ENCODE results near the gene FGF12.

FGF12 gene

GRCh38 chr3:192194085-192194484 lies 533.3 kb downstream of the FGF12 start:
- H3K79me2 ChIP-seq = no peaks in the 10 kb centered on the region

GRCh38 chr3:192188218-192188835 lies 539.0 kb downstream of the FGF12 start:
- Histone ChIP-seq H3K27ac (no peak overlapping the region), H2AFZ (no peak overlapping the region), H3K79me2 (no peaks in the 10 kb centered on the region), H3K9ac (no peak overlapping the region), H3K4me3 (ENCODE audit: low read depth, low read length) (no peak overlapping the region), H3K36me3 (ENCODE audit: control insufficient read depth, insufficient read depth, low read length) (no peaks in the 10 kb centered on the region), H3K9me3 (ENCODE audit: control insufficient read depth, low read length) (no peaks in the 10 kb centered on the region), H3K4me1 (no peaks in the 10 kb centered on the region), H3K4me2 (ENCODE audit: low read length) (no peak overlapping the region), H3K27me3 (ENCODE audit: control insufficient read depth, insufficient read depth, low read length) (no peaks in the 10 kb centered on the region)
- peak; percentile 40 for TF ChIP-seq CTCF (IDR thresholded peaks at IDR 0.05)

More at GRCh38 chr3:192194085-192194484, 533.3 kb downstream of the FGF12 start:
- H3K4me3 ChIP-seq (ENCODE audit: low read depth, low read length) = no peak overlapping the region
- H2AFZ ChIP-seq = no peak overlapping the region
- H3K4me1 ChIP-seq = no peaks in the 10 kb centered on the region
- H3K36me3 ChIP-seq (ENCODE audit: control insufficient read depth, insufficient read depth, low read length) = no peaks in the 10 kb centered on the region
- H3K27ac ChIP-seq = no peak overlapping the region
- H3K27me3 ChIP-seq (ENCODE audit: control insufficient read depth, insufficient read depth, low read length) = no peaks in the 10 kb centered on the region
- no peak overlapping the region for H3K4me2 ChIP-seq (ENCODE audit: low read length)
- no peaks in the 10 kb centered on the region for H3K9me3 ChIP-seq (ENCODE audit: control insufficient read depth, low read length)
- H3K9ac ChIP-seq = no peak overlapping the region
- no peak for TF ChIP-seq CTCF (IDR thresholded peaks at IDR 0.05)

- no peaks in the 10 kb centered on the region for H3K4me1 ChIP-seq
- H3K9ac ChIP-seq = no peak overlapping the region
- no peak for TF ChIP-seq CTCF (IDR thresholded peaks at IDR 0.05)
- no peaks in the 10 kb centered on the region for H3K79me2 ChIP-seq
- no peak overlapping the region for H3K4me3 ChIP-seq (ENCODE audit: low read depth, low read length)
- H3K9me3 ChIP-seq (ENCODE audit: control insufficient read depth, low read length) = no peaks in the 10 kb centered on the region
- H3K27ac ChIP-seq = no peak overlapping the region
- no peaks in the 10 kb centered on the region for H3K36me3 ChIP-seq (ENCODE audit: control insufficient read depth, insufficient read depth, low read length)
- H3K4me2 ChIP-seq (ENCODE audit: low read length) = no peak overlapping the region
- no peak overlapping the region for H2AFZ ChIP-seq
- H3K27me3 ChIP-seq (ENCODE audit: control insufficient read depth, insufficient read depth, low read length) = no peaks in the 10 kb centered on the region
Observed at GRCh38 chr3:192187485-192188051, 539.8 kb downstream of the FGF12 start.

- Histone ChIP-seq H3K4me3 (ENCODE audit: low read depth, low read length) (no peak overlapping the region), H3K4me1 (no peaks in the 10 kb centered on the region), H3K27me3 (ENCODE audit: control insufficient read depth, insufficient read depth, low read length) (no peaks in the 10 kb centered on the region), H3K4me2 (ENCODE audit: low read length) (no peak overlapping the region), H3K9me3 (ENCODE audit: control insufficient read depth, low read length) (no peaks in the 10 kb centered on the region), H3K36me3 (ENCODE audit: control insufficient read depth, insufficient read depth, low read length) (no peaks in the 10 kb centered on the region), H3K9ac (no peak overlapping the region), H2AFZ (no peak overlapping the region), H3K27ac (no peak overlapping the region), H3K79me2 (no peaks in the 10 kb centered on the region)
- no peak for TF ChIP-seq CTCF (IDR thresholded peaks at IDR 0.05)
Observed at GRCh38 chr3:192186498-192186897, 540.8 kb downstream of the FGF12 start.

GRCh38 chr3:192186045-192186444 lies 541.3 kb downstream of the FGF12 start:
- H3K9me3 ChIP-seq (ENCODE audit: control insufficient read depth, low read length) = no peaks in the 10 kb centered on the region
- TF ChIP-seq CTCF (IDR thresholded peaks at IDR 0.05) = no peak
- H3K4me2 ChIP-seq (ENCODE audit: low read length) = no peak overlapping the region
- H2AFZ ChIP-seq = no peak overlapping the region
- H3K36me3 ChIP-seq (ENCODE audit: control insufficient read depth, insufficient read depth, low read length) = no peaks in the 10 kb centered on the region
- H3K79me2 ChIP-seq = no peaks in the 10 kb centered on the region
- H3K27me3 ChIP-seq (ENCODE audit: control insufficient read depth, insufficient read depth, low read length) = no peaks in the 10 kb centered on the region
- H3K4me3 ChIP-seq (ENCODE audit: low read depth, low read length) = no peak overlapping the region
- no peak overlapping the region for H3K9ac ChIP-seq
- H3K27ac ChIP-seq = no peak overlapping the region
- no peaks in the 10 kb centered on the region for H3K4me1 ChIP-seq

Data from parathyroid adenoma (tissue), 2 donors.